Measurements from ENCODE around the gene UCK1.
"Not testable (repeated sequence)": the region's sequence is repeated elsewhere in the genome, so short reads cannot be mapped to it uniquely, and the experiment has no call there.

Gene UCK1

GRCh38 chr9:131523086-131523388 is 8.0 kb downstream of the UCK1 start:
- DNase-seq, result no peak

GRCh38 chr9:131522257-131523085 is 8.6 kb downstream of the UCK1 start:
- DNase-seq, result no peak

DNA sequence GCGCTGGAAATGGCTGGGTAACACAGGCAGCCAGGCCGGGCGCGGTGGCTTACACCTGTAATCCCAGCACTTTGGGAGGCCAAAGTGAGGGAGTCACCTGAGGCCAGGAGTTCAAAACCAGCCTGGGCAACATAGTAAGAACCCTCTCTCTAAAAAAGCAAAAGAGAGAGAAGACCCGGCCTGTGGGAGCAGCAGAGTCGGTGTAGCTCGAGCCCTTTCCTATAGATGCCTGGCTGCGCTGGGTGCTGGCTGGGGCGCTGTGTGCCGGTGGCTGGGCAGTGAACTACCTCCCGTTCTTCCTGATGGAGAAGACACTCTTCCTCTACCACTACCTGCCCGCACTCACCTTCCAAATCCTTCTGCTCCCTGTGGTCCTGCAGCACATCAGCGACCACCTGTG is 9.2 kb downstream of the UCK1 start:
- DNase-seq, result no peak

GRCh38 chr9:131521203-131521602 is 9.9 kb downstream of the UCK1 start:
- DNase-seq, result no peak

GRCh38 chr9:131520503-131520902 is 10.6 kb downstream of the UCK1 start:
- no peak for DNase-seq

GRCh38 chr9:131518553-131518952 is 12.5 kb downstream of the UCK1 start:
- DNase-seq, result no peak

- DNase-seq, result no peak
These were observed 13.3 kb downstream of the UCK1 start for GRCh38 chr9:131517761-131518190.

DNA sequence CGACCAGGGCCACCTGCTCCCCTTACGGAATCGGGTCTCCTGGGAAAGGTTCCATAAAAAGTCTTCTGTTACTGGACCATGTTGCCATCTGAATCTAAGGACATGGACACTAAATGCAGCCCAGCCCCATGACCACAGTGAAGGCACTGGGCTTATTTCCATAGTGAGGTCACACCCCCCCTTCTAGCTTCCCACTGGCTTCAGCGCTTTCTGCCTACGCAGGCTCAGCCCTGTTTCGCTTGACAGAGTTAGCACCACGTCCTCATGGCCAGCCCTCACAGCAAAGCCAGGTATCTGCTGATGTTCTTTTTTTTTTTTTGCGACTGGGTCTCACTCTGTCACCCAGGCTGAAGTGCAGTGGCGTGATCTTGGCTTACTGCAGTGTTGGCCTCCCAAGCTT is 14.1 kb downstream of the UCK1 start:
- DNase-seq, result no peak

DNA sequence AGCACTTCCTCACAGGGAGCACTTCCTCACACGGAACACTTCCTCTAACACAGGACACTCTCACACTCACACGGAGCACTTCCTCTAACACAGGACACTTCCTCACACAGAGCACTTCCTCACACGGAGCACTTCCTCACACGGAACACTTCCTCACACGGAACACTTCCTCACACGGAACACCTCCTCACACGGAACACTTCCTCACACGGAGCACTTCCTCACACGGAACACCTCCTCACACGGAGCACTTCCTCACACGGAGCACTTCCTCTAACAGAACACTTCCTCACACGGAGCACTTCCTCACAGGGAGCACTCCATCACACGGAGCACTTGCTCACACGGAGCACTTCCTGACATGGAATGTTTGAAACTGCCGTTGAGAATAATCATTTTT is 15.0 kb downstream of the UCK1 start:
- DNase-seq, result no peak

GRCh38 chr9:131515559-131516031 is 15.5 kb downstream of the UCK1 start:
- not testable (repeated sequence) for DNase-seq

DNA sequence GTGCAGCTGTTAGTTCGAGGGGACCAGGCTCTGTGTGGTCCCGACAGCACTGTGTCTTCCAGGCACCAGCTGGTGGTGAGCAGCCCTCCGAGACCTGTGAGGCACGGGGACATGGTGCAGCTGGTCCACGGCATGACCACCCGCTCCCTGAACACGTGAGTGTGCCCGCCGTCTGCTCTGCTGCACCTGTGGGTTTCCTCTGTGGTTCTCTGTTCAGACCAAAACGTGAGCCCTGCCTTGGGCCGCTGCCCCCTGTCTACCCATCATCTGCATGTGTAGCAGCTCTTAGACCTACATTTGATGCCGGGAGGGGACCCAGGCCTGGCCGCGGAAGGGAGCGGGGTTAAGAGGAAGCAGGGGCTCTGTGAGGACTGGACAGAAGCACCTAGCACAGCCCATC is 17.9 kb downstream of the UCK1 start:
- DNase-seq, result no peak

DNA sequence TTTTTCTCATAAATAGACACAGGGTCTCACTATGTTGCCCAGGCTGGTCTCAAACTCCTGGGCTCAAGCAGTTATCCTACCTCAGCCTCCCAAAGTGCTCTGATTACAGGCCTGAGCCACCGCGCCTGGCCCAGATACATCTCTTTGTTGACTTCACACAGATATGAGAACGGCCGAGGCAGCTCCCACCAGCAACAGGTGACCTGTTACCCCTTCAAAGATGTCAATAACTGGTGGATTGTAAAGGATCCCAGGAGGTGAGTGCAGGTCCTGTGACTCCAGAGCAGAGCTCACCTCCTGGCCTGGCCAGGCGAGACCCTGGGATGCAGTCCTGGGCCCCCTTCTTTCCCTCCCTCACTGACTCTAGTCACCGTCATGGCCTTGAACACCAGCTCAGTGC is 19.2 kb downstream of the UCK1 start:
- no peak for DNase-seq

- DNase-seq, result no peak
These were observed 19.6 kb downstream of the UCK1 start for GRCh38 chr9:131511416-131511815.

GRCh38 chr9:131505012-131505411 is 26.1 kb downstream of the UCK1 start:
- no peak for DNase-seq

GRCh38 chr9:131503626-131504465 is 27.2 kb downstream of the UCK1 start:
- peak; percentile 80 to 87 for DNase-seq

DNA sequence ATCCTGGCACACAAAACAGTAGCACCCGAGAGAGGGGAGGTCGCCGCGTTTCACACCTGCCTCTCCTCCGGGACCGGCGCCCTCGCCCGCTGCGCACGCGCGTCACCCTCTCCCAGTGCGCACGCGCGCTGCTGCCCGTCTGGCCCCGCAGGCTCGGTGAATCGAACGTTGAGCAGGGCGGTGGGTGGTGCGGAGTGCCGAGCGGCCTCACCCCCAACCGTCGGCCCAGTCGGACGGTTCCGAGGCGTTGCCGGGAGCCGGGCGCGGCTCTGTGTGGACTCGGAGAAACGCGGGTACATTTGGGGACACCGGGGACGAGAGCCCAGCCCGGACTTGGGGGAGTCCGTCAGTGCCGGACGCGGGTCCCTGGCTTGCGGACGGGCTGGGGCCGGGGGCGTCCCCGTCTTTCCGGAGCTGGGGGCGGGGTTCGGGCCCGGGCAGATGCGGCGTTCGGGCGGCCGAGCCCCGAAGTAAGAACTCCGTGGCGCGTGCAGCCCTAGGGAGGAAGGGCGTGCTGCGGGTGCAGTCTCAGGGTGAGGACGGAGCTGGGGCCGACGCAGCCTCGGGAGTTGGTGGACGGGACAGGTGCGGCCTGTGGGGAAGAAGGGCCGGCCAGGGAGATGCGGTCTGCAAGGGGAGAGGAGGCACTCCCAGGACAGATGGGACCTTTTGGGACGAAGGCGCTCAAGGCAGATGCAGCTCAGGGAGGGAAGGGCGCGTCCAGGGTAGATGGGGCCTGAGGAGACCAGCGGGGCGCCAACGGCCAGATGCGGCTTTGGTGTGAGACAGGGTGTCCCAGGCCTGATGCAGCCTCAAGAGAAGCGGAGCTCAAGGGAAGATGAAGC is 28.1 kb downstream of the UCK1 start, which contains the start of gene POMT1:
POMT1 (plus strand) TSS at position 138 of the 845 bp plus-strand sequence. CDS start 1,301 bp downstream, outside the sequence.
- DNase-seq, result peak; percentile 87 to 89

DNA sequence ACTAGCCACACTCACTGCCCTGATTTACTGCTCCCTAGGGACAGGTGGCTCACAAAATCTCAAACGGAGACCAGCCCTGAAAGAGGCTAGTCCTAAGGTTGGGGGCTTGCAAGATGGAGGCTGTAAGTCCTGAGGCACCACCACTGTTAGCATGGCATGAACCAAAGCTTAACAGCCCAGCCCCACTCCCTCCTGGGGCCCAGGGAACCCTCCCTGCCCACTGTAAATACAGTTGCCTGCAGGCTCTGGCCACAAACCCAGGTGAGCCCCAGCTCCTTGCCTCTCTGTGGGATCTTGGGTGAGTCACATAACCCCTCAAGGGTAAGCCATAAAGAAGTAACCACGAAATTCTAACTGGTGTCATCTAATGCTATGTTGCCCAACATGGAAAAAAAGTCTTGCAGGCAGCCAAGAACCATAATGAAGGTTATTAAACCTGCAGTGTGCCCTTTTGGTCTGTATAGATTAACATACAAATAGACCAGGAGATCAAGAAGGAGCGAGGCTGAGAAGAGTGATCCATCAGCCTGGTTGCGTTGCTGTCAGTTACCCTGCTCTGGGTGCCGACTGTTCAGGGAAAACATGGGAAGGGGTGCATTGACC is 30.0 kb downstream of the UCK1 start:
- peak; percentile 64 to 70 for DNase-seq

- DNase-seq, result peak; percentile 72 to 80
These were observed 30.7 kb downstream of the UCK1 start for GRCh38 chr9:131500377-131500776.

DNA sequence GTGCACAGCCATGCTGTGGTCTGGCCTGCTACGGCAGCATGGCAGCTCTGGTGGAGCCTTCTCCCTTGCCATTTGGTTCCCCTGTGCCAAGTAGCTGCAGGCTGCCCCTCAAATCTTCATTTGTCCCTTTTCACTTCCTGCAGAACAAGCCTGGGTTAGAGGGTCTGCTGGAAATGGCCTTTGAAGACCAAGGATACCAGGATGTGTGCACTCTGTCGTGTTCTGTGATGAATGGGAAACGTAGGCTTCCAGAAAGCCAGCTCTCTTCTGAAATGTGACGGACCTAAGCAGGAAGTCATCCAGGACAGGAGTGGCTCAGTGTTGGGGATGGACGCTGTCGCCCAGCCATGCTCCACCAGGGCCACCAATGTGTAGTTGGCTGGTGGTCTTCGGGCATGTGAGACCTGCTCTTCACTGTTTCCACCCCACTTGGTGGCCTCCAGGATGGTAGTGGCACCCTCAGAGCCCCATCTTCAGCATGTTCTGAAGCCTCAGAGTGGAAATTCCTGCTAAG is 31.8 kb downstream of the UCK1 start:
- no peak for DNase-seq

DNA sequence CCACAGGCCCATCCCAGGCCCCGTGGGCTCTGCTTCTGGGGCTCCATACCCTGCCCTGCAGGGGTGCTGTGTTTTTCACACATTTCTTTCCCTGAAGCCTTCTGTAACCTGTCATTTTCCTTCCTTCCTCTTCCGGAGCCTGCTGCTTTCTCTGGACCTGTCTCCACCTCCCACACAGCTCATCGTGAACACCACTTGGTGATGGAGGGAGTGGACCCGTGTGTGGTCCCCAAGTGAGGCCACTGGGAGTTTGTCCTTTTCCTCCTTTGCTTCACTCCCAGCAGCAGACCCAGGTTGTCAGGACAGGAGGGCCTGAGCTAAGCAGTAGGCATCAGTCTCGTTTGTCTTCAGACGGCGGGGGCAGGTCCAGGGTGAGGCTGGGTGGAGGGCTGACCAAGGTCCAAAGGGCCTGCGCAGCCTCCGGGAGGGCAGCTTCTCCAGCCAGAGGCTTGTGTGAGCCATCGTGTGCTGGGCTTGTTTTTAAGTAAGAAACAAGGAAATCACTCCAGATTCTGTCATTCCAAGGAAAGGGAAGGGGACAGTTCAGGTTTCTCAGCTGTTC is 34.1 kb downstream of the UCK1 start:
- no peak for DNase-seq

DNA sequence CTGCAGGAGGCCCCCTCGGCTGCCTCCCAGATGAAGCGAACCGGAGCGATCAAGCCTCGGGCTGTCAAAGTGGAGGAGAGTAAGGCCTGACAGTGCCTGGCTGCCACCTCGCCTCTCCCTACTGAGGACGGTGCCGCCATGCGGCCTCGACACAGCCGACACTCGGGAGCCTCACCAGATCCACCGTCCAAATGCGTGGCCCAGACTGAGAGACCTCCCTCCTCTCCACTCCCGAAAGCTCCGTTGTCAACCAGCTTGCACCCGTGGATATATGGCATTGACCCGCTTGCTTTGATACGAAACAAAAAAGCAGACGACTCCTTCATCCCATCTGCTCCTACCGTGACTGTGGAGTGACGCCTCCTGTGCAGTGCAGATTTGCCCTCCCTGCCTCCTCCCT is 35.3 kb downstream of the UCK1 start:
- no peak for DNase-seq

GRCh38 chr9:131494296-131494870 is 36.7 kb downstream of the UCK1 start:
- no peak for DNase-seq

All from activated CD4-positive, alpha-beta T cell treated with anti-CD3 and anti-CD28 coated beads, Interleukin-2, amount 50 U/mL, for 48 hours (primary cell).